LoVo (cell line): Measurements from ENCODE around the gene AFG1L.
"Not testable (repeated sequence)": the region's sequence is repeated elsewhere in the genome, so short reads cannot be mapped to it uniquely, and the experiment has no call there.

Experiments used
- DNase-seq: peaks from one replicate; pipeline ENCODE4 v3.0.0-alpha.2; 2016; ENCODE audit warnings: low spot score

Gene AFG1L

GRCh38 chr6:108353853-108354252, 59.0 kb downstream of the AFG1L start:
- no peak for DNase-seq

GRCh38 chr6:108355120-108355519, 60.3 kb downstream of the AFG1L start:
- DNase-seq = no peak

- DNase-seq = no peak
Observed at GRCh38 chr6:108355890-108356289, 61.0 kb downstream of the AFG1L start.

- DNase-seq = no peak
Observed at GRCh38 chr6:108359901-108360882, 65.3 kb downstream of the AFG1L start.

- no peak for DNase-seq
Observed at GRCh38 chr6:108360919-108361311, 66.1 kb downstream of the AFG1L start.

GRCh38 chr6:108361312-108361932, 66.6 kb downstream of the AFG1L start:
- DNase-seq = no peak

GRCh38 chr6:108362455-108362854, 67.6 kb downstream of the AFG1L start:
- no peak for DNase-seq

- no peak for DNase-seq
Observed at GRCh38 chr6:108363113-108363512, 68.3 kb downstream of the AFG1L start.

- no peak for DNase-seq
Observed at GRCh38 chr6:108363889-108364313, 69.0 kb downstream of the AFG1L start.

GRCh38 chr6:108364470-108364869, 69.6 kb downstream of the AFG1L start:
- no peak for DNase-seq

- no peak for DNase-seq
Observed at GRCh38 chr6:108365478-108365877, 70.6 kb downstream of the AFG1L start.

- DNase-seq = no peak
Observed at GRCh38 chr6:108366236-108366635, 71.4 kb downstream of the AFG1L start.

GRCh38 chr6:108368431-108369030, 73.7 kb downstream of the AFG1L start:
- no peak for DNase-seq

- DNase-seq = no peak
Observed at GRCh38 chr6:108380876-108381275, 86.0 kb downstream of the AFG1L start.

- no peak for DNase-seq
Observed at GRCh38 chr6:108383981-108384380, 89.1 kb downstream of the AFG1L start.

- DNase-seq = not testable (repeated sequence)
Observed at GRCh38 chr6:108389190-108389589, 94.3 kb downstream of the AFG1L start.

GRCh38 chr6:108395297-108395696, 100.4 kb downstream of the AFG1L start:
- DNase-seq = no peak

- DNase-seq = no peak
Observed at GRCh38 chr6:108403236-108403635, 108.4 kb downstream of the AFG1L start.

GRCh38 chr6:108406943-108407342, 112.1 kb downstream of the AFG1L start:
- DNase-seq = no peak

- DNase-seq = no peak
Observed at GRCh38 chr6:108407904-108408827, 113.3 kb downstream of the AFG1L start.

- no peak for DNase-seq
Observed at GRCh38 chr6:108408861-108409260, 114.0 kb downstream of the AFG1L start.
